Measurements from ENCODE around the gene SLC7A5.

Gene SLC7A5

DNA sequence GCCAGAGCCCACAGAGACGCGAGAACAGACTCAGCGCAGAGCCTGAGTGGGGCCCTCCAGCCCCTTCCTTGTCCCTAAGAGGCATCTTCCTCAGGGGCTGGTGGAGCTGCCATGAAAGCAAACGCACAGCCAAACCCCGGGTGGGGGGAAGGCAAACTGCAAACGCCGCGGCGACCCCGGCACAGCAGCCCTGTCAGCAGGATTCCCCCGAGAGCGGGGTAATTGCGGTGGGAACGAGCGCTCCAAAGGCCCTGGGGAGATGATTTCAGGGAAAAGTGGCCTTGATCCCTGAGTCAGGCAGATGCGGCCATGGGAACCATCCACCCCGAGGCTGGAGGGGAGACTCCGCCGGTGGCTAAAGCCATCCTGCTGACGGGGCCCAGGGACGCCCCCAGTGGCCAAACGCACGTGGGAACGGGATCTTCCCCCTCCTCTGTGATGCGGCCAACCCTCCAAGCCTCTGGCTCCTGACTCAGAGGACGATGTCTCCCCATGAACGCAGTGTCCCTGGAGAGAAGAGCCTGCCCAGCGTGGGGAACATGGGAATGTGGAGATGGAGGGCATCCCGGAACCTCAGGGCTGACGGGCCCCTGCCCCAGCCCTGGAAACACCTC lies 25.1 kb downstream of the SLC7A5 start:
- no peak overlapping the region for H3K4me3 ChIP-seq (ENCODE audit: low read depth, low read length)
- TF ChIP-seq, protein P1, sequence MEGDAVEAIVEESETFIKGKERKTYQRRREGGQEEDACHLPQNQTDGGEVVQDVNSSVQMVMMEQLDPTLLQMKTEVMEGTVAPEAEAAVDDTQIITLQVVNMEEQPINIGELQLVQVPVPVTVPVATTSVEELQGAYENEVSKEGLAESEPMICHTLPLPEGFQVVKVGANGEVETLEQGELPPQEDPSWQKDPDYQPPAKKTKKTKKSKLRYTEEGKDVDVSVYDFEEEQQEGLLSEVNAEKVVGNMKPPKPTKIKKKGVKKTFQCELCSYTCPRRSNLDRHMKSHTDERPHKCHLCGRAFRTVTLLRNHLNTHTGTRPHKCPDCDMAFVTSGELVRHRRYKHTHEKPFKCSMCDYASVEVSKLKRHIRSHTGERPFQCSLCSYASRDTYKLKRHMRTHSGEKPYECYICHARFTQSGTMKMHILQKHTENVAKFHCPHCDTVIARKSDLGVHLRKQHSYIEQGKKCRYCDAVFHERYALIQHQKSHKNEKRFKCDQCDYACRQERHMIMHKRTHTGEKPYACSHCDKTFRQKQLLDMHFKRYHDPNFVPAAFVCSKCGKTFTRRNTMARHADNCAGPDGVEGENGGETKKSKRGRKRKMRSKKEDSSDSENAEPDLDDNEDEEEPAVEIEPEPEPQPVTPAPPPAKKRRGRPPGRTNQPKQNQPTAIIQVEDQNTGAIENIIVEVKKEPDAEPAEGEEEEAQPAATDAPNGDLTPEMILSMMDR (conservative IDR thresholded peaks at IDR 0.05; ENCODE audit: low read depth, low read length) = peak; percentile 7
- no peak for DNase-seq (ENCODE audit: low read depth)

- TF ChIP-seq, protein P1 (conservative IDR thresholded peaks at IDR 0.05; ENCODE audit: low read depth, low read length) = no peak
- DNase-seq (ENCODE audit: low read depth) = no peak
- H3K4me3 ChIP-seq (ENCODE audit: low read depth, low read length) = no peak overlapping the region
These were observed 25.6 kb downstream of the SLC7A5 start for GRCh38 chr16:87843678-87844105.

- H3K4me3 ChIP-seq (ENCODE audit: low read depth, low read length) = no peak overlapping the region
- no peak for DNase-seq (ENCODE audit: low read depth)
- TF ChIP-seq, protein P1 (conservative IDR thresholded peaks at IDR 0.05; ENCODE audit: low read depth, low read length) = no peak
These were observed 27.0 kb downstream of the SLC7A5 start for GRCh38 chr16:87842209-87842869.

- TF ChIP-seq, protein P1 (conservative IDR thresholded peaks at IDR 0.05; ENCODE audit: low read depth, low read length) = no peak
- DNase-seq (ENCODE audit: low read depth) = no peak
- H3K4me3 ChIP-seq (ENCODE audit: low read depth, low read length) = no peak overlapping the region
These were observed 27.7 kb downstream of the SLC7A5 start for GRCh38 chr16:87841340-87842208.

- DNase-seq (ENCODE audit: low read depth) = peak; percentile 27
- H3K4me3 ChIP-seq (ENCODE audit: low read depth, low read length) = no peak overlapping the region
These were observed 28.9 kb downstream of the SLC7A5 start for GRCh38 chr16:87840271-87840978.

More at GRCh38 chr16:87840271-87840978, 28.9 kb downstream of the SLC7A5 start:
- TF ChIP-seq, protein P1 (conservative IDR thresholded peaks at IDR 0.05; ENCODE audit: low read depth, low read length) = peak; percentile 15
